A549 treated with AZD9567 at 1 μM for 4 hours (cell line): ENCODE results near the gene NET1. TPM values are rescaled to one million over a fixed set of nuclear protein-coding genes. Genes with fewer than 3 reads are reported as not detected.

Source experiments
- total RNA-seq: library from RNA; stranded (reverse); fragments of 200-300 nt; extraction: Qiagen RNA extraction; gene quantifications from 5 replicates; pipeline ENCODE4 v1.2.3, GENCODE V29; 2022; ENCODE audit not compliant: insufficient read depth

NET1 gene, protein sequence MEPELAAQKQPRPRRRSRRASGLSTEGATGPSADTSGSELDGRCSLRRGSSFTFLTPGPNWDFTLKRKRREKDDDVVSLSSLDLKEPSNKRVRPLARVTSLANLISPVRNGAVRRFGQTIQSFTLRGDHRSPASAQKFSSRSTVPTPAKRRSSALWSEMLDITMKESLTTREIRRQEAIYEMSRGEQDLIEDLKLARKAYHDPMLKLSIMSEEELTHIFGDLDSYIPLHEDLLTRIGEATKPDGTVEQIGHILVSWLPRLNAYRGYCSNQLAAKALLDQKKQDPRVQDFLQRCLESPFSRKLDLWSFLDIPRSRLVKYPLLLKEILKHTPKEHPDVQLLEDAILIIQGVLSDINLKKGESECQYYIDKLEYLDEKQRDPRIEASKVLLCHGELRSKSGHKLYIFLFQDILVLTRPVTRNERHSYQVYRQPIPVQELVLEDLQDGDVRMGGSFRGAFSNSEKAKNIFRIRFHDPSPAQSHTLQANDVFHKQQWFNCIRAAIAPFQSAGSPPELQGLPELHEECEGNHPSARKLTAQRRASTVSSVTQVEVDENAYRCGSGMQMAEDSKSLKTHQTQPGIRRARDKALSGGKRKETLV
- total RNA-seq: 38.5 to 67.6 TPM (median 47.0 TPM) in 5 replicates

DNA sequence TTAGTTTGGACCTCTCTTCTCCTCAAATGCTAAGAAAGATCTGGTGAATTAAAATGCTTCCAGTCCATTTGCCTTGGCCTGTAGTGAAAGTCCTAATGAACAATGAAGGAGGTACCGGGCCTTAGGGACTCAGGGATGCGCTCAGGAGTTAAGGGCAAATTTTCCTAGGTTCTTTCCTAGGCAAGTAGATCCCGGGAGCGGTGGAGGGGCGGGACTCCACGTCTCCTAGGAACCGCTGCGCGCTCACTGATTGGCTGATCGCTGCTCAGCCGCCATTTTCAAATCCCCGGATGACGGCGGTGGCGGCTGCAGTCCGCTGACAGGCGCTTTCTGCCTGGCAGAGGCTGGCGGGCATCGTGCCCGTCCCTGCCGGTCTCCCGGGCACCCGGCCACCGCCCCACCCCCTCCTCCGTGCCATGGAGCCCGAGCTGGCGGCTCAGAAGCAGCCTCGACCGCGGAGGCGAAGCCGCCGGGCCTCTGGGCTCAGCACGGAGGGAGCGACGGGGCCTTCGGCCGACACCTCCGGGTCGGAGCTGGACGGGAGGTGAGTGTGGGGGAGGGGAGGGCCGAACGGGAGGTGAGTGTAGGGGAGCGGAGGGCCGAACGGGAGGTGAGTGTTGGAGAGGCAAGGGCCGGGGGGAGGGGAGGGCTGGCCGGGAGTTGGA lies at the start of gene NET1:
Gene NET1, plus strand, starts transcription at position 281 of the 665 bp plus-strand sequence. Its CDS starts 136 bp downstream, at position 417.

DNA sequence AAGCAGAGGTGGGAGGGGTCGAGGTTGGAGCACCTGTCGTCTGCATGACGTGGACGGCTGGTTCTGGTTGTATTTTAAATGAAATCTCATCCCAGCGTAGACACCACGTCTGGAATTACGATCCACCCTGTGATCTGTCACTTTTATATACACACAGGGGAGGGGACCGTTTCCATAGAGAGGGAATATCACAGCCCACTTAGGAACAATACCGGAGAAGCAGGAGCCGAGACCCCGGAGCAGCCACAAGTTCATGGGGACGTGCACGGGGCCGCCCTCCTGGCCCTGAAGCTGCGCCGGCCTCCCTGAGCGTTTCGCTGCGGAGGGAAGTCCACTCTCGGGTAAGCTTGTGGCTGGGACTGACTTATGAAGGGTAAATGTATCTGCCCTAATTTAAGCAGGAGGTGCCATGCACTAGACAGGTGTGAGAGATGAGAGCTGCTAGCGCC lies 47.4 kb upstream of the NET1 start, which contains the start of gene UCN3:
Gene UCN3, plus strand, starts transcription at position 77 of the 449 bp plus-strand sequence. CDS start 8,755 bp downstream, outside the sequence.

DNA sequence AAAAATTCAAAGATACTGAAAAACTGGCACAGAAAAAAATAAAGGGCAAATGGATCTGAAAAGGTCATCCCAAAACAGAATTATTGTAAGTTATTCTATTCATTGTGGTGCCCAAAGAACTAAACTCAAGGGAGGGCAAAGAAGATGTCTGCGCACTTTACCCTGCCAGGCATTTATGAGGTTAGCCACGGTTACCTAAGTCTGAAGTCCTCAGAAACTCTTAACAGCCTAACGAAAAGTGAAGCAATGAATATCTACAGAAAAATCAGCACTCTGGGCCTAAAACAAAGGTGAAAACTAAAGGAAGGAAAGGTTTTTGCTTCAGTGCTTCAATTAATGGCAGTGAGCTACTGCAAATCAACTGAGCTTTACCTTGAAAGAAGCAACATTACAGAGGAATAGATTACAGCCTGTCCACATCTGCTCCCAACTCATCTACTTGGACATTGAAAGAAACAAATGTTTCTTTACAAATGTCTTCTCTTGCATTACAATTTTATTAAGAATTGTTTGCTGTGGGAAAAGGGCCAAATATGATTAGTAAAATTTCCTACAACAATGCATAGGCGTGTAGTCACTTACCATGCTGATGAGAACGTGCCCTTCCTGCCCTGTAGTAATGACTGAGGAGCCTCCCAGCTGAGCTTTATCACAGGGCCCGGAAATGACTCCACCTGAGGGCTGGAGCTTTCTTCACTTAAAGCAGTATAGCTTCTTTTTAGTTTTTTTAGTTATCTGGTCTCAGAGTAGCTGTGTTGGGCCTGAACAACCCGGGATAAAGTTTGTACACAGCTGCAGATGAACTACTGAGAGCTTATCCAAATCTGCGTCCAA lies 7.9 kb upstream of the NET1 start, which contains the start of gene TUBAL3:
Gene TUBAL3, minus strand, starts transcription at position 621 of the 834 bp plus-strand sequence. Its CDS starts 36 bp downstream, at position 585.

DNA sequence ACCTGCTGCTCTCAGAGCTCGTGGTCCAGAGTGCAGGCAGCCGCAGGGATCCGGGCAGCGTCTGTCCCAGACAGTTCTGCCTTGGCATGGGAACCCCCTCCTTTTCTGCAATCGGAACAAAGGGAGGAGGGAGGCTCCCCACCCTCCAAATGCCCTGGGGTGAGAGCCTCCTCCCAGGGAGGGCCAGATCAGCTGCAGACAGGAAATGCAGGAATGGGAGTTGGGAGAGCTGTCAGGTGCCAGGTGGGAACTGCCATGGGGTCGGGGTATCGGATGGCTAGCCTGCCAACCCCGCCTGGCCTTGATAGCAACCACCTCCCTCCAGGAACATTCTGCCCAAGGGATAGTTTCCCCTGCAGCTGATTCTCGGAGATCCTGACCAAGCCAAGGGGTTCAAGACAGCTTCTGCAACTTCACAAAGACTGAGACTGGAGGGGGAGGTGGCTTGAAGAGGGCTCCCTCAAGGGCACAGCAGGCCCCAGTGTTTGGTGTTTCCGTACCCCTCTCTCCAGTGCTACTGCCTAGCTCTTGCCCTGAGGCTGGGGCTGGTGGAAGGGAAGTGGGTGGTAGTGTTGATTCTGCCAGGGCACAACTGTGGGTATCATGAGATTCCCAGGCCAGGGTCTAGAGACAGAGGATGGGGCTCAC lies 87.3 kb downstream of the NET1 start, which contains the start of gene CALML5:
Gene CALML5, minus strand, starts transcription at position 78 of the 648 bp plus-strand sequence. CDS start 132 bp downstream, outside the sequence.

Other genes starting within 250 kb of the NET1 start
- 0.10 to 0.14 TPM (median 0.12 TPM) in 4 of 5 replicates, not detected in the other for gene AKR1C8, start 227.4 kb upstream of the NET1 start, total RNA-seq
- gene AKR1C4, start 215.7 kb upstream of the NET1 start, total RNA-seq: 0.17 to 0.41 TPM (median 0.27 TPM) in 4 of 5 replicates, not detected in the other
- not detected in 5 replicates for gene UCN3, start 47.6 kb upstream of the NET1 start, total RNA-seq
- 0.18 to 1.8 TPM (median 0.29 TPM) in 5 replicates for gene TUBAL3, start 7.7 kb upstream of the NET1 start, total RNA-seq
- not detected in 5 replicates for gene CALML5, start 87.0 kb downstream of the NET1 start, total RNA-seq
- 0.02 TPM in 1 of 5 replicates, not detected in the others for gene CALML3, start 112.4 kb downstream of the NET1 start, total RNA-seq